Measurements from ENCODE around the gene SMOC2. TPM values are rescaled to one million over a fixed set of nuclear protein-coding genes. Genes with fewer than 3 reads are reported as not detected.

The SMOC2 gene
- total and polyA plus RNA-seq, 4 experiments from 2014 or later, result not detected

GRCh38 chr6:168683621-168684020, 242.6 kb downstream of the SMOC2 start:
- POLR2A ChIA-PET (ENCODE audit: partially characterized antibody), result no interaction called here
- Histone ChIP-seq H3K36me3 (ENCODE audit: insufficient read depth, low read length) (no peaks in the 10 kb centered on the region), H3K27ac (ENCODE audit: low read depth, low read length) (no peak overlapping the region), H3K9me3 (ENCODE audit: control insufficient read depth in 1 of 2, low read length in 2 of 2) (no peaks in the 10 kb centered on the region), H3K27me3 (ENCODE audit: insufficient read depth, low read length) (no peaks in the 10 kb centered on the region), H3K4me1 (ENCODE audit: insufficient read depth, low read length) (no peaks in the 10 kb centered on the region), H3K4me3 (ENCODE audit: low read length in 2 of 2) (no peak overlapping the region)
- Mint-ChIP-seq H3K4me1 (no peaks in the 10 kb centered on the region), H3K36me3 (no peaks in the 10 kb centered on the region), H3K4me3 (no peak overlapping the region), H3K27ac (no peak overlapping the region), H3K27me3 (peaks cover 2 to 7% of the 10 kb centered on the region in 2 donors), H3K9me3 (no peaks in the 10 kb centered on the region)
- DNase-seq, result no peak
- intact Hi-C loops (cut with micrococcal nuclease), result no loop called here
- CTCF ChIA-PET (ENCODE audit: partially characterized antibody), result no interaction called here

GRCh38 chr6:168684471-168684870, 243.5 kb downstream of the SMOC2 start:
- POLR2A ChIA-PET (ENCODE audit: partially characterized antibody), result no interaction called here
- Mint-ChIP-seq H3K27ac (no peak overlapping the region), H3K27me3 (peaks cover 2 to 7% of the 10 kb centered on the region in 2 donors), H3K4me1 (no peaks in the 10 kb centered on the region), H3K36me3 (no peaks in the 10 kb centered on the region), H3K4me3 (no peak overlapping the region), H3K9me3 (no peaks in the 10 kb centered on the region)
- Histone ChIP-seq H3K27me3 (ENCODE audit: insufficient read depth, low read length) (no peaks in the 10 kb centered on the region), H3K4me1 (ENCODE audit: insufficient read depth, low read length) (no peaks in the 10 kb centered on the region), H3K4me3 (ENCODE audit: low read length in 2 of 2) (no peak overlapping the region), H3K27ac (ENCODE audit: low read depth, low read length) (no peak overlapping the region), H3K36me3 (ENCODE audit: insufficient read depth, low read length) (no peaks in the 10 kb centered on the region), H3K9me3 (ENCODE audit: control insufficient read depth in 1 of 2, low read length in 2 of 2) (no peaks in the 10 kb centered on the region)
- CTCF ChIA-PET (ENCODE audit: partially characterized antibody), result no interaction called here
- no peak for DNase-seq
- intact Hi-C loops (cut with micrococcal nuclease), result no loop called here

GRCh38 chr6:168684906-168685305, 243.9 kb downstream of the SMOC2 start:
- Mint-ChIP-seq H3K36me3 (no peaks in the 10 kb centered on the region), H3K27ac (no peak overlapping the region), H3K27me3 (peaks cover 2 to 7% of the 10 kb centered on the region in 2 donors), H3K4me3 (no peak overlapping the region), H3K9me3 (no peaks in the 10 kb centered on the region), H3K4me1 (no peaks in the 10 kb centered on the region)
- no peak overlapping the region for H3K27ac ChIP-seq (ENCODE audit: low read depth, low read length)
- ChIA-PET POLR2A (ENCODE audit: partially characterized antibody) (no interaction called here), CTCF (ENCODE audit: partially characterized antibody) (no interaction called here)
- no peak overlapping the region for H3K4me3 ChIP-seq (ENCODE audit: low read length in 2 of 2)
- DNase-seq, result no peak
- intact Hi-C loops (cut with micrococcal nuclease), result no loop called here
- H3K4me1 ChIP-seq (ENCODE audit: insufficient read depth, low read length), result no peaks in the 10 kb centered on the region
- H3K27me3 ChIP-seq (ENCODE audit: insufficient read depth, low read length), result no peaks in the 10 kb centered on the region
- H3K9me3 ChIP-seq (ENCODE audit: control insufficient read depth in 1 of 2, low read length in 2 of 2), result no peaks in the 10 kb centered on the region
- no peaks in the 10 kb centered on the region for H3K36me3 ChIP-seq (ENCODE audit: insufficient read depth, low read length)

- Histone ChIP-seq H3K36me3 (ENCODE audit: insufficient read depth, low read length) (no peaks in the 10 kb centered on the region), H3K4me1 (ENCODE audit: insufficient read depth, low read length) (no peaks in the 10 kb centered on the region), H3K27me3 (ENCODE audit: insufficient read depth, low read length) (no peaks in the 10 kb centered on the region), H3K4me3 (ENCODE audit: low read length in 2 of 2) (no peak overlapping the region), H3K9me3 (ENCODE audit: control insufficient read depth in 1 of 2, low read length in 2 of 2) (no peaks in the 10 kb centered on the region), H3K27ac (ENCODE audit: low read depth, low read length) (no peak overlapping the region)
- no peak for DNase-seq
- H3K27me3 Mint-ChIP-seq, result peaks cover 2 to 7% of the 10 kb centered on the region in 2 donors
- H3K27ac Mint-ChIP-seq, result no peak overlapping the region
- no peaks in the 10 kb centered on the region for H3K36me3 Mint-ChIP-seq
- ChIA-PET CTCF (ENCODE audit: partially characterized antibody) (no interaction called here), POLR2A (ENCODE audit: partially characterized antibody) (no interaction called here)
- no peak overlapping the region for H3K4me3 Mint-ChIP-seq
- no peaks in the 10 kb centered on the region for H3K9me3 Mint-ChIP-seq
- intact Hi-C loops (cut with micrococcal nuclease), result no loop called here
- no peaks in the 10 kb centered on the region for H3K4me1 Mint-ChIP-seq
These were observed 245.2 kb downstream of the SMOC2 start for GRCh38 chr6:168686029-168686738.

GRCh38 chr6:168686831-168687730, 246.1 kb downstream of the SMOC2 start:
- Mint-ChIP-seq H3K4me1 (no peaks in the 10 kb centered on the region), H3K27me3 (peaks cover 2 to 7% of the 10 kb centered on the region in 2 donors), H3K36me3 (no peaks in the 10 kb centered on the region), H3K9me3 (no peaks in the 10 kb centered on the region), H3K4me3 (no peak overlapping the region), H3K27ac (no peak overlapping the region)
- H3K27me3 ChIP-seq (ENCODE audit: insufficient read depth, low read length), result no peaks in the 10 kb centered on the region
- no peak overlapping the region for H3K4me3 ChIP-seq (ENCODE audit: low read length in 2 of 2)
- intact Hi-C loops (cut with micrococcal nuclease), result no loop called here
- DNase-seq, result no peak
- H3K27ac ChIP-seq (ENCODE audit: low read depth, low read length), result no peak overlapping the region
- ChIA-PET CTCF (ENCODE audit: partially characterized antibody) (no interaction called here), POLR2A (ENCODE audit: partially characterized antibody) (no interaction called here)
- H3K36me3 ChIP-seq (ENCODE audit: insufficient read depth, low read length), result no peaks in the 10 kb centered on the region
- no peaks in the 10 kb centered on the region for H3K9me3 ChIP-seq (ENCODE audit: control insufficient read depth in 1 of 2, low read length in 2 of 2)
- no peaks in the 10 kb centered on the region for H3K4me1 ChIP-seq (ENCODE audit: insufficient read depth, low read length)

GRCh38 chr6:168690271-168690670, 249.3 kb downstream of the SMOC2 start:
- Histone ChIP-seq H3K9me3 (ENCODE audit: control insufficient read depth in 1 of 2, low read length in 2 of 2) (no peaks in the 10 kb centered on the region), H3K27ac (ENCODE audit: low read depth, low read length) (no peak overlapping the region), H3K4me1 (ENCODE audit: insufficient read depth, low read length) (no peaks in the 10 kb centered on the region), H3K27me3 (ENCODE audit: insufficient read depth, low read length) (no peaks in the 10 kb centered on the region), H3K4me3 (ENCODE audit: low read length in 2 of 2) (no peak overlapping the region), H3K36me3 (ENCODE audit: insufficient read depth, low read length) (no peaks in the 10 kb centered on the region)
- Mint-ChIP-seq H3K27ac (no peak overlapping the region), H3K27me3 (peaks cover 2 to 3% of the 10 kb centered on the region in 2 donors), H3K9me3 (peaks cover 0 to 2% (median 0%) of the 10 kb centered on the region in 8 donors), H3K4me1 (no peaks in the 10 kb centered on the region), H3K36me3 (no peaks in the 10 kb centered on the region), H3K4me3 (no peak overlapping the region)
- no peak for DNase-seq
- ChIA-PET CTCF (ENCODE audit: partially characterized antibody) (no interaction called here), POLR2A (ENCODE audit: partially characterized antibody) (no interaction called here)
- intact Hi-C loops (cut with micrococcal nuclease), result no loop called here

GRCh38 chr6:168691774-168692173, 250.8 kb downstream of the SMOC2 start:
- ChIA-PET POLR2A (ENCODE audit: partially characterized antibody) (no interaction called here), CTCF (ENCODE audit: partially characterized antibody) (no interaction called here)
- no peaks in the 10 kb centered on the region for H3K27me3 ChIP-seq (ENCODE audit: insufficient read depth, low read length)
- H3K4me1 Mint-ChIP-seq, result no peaks in the 10 kb centered on the region
- no peak overlapping the region for H3K27ac Mint-ChIP-seq
- H3K4me1 ChIP-seq (ENCODE audit: insufficient read depth, low read length), result no peaks in the 10 kb centered on the region
- DNase-seq, result no peak
- H3K9me3 Mint-ChIP-seq, result peaks cover 0 to 3% (median 0%) of the 10 kb centered on the region in 8 donors
- no peaks in the 10 kb centered on the region for H3K36me3 ChIP-seq (ENCODE audit: insufficient read depth, low read length)
- no peak overlapping the region for H3K4me3 ChIP-seq (ENCODE audit: low read length in 2 of 2)
- H3K4me3 Mint-ChIP-seq, result no peak overlapping the region
- H3K9me3 ChIP-seq (ENCODE audit: control insufficient read depth in 1 of 2, low read length in 2 of 2), result no peaks in the 10 kb centered on the region
- intact Hi-C loops (cut with micrococcal nuclease), result no loop called here
- peaks cover 1 to 2% of the 10 kb centered on the region in 2 donors for H3K27me3 Mint-ChIP-seq
- H3K27ac ChIP-seq (ENCODE audit: low read depth, low read length), result no peak overlapping the region
- H3K36me3 Mint-ChIP-seq, result no peaks in the 10 kb centered on the region
